ENCODE data around the gene RASGRP3.
A peak's percentile ranks its signal among the peaks of the same experiment; 100 is the strongest.

RASGRP3 gene

DNA sequence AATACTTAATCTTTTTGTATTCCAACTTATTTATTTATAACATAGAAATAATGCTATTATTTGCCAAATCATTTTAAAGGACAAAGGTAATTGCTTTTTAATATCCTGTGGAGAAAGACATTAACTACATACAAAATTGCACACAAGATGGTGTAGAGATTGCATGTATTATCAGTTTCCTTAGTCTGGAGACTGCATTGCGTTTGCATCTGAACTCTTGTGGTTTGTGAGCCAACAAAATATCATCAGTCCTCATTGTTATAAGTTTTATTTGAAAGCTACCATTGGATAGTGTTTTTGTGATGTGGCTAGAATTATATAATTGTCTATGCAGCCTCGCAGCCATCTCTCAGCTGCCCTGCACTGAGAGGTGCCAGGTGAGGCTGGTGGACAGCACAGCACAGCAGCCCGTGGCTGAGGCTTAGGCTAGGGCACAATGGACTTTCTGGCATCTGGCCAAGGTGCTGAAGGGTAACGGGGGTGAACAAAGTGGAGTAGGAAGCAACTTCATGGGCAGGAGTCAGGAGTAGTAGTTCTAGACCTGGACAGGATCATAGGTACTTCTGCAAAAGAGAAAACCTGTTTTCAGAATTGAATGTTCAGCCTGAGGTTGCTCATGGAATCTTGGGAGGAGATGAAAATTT is 15.1 kb downstream of the RASGRP3 start:
- no peaks in the 10 kb centered on the region for H3K4me1 ChIP-seq
- in situ Hi-C loops (cut with MboI; ENCODE audit: low sequenced_read_pairs): no loop called here
- H3K27me3 ChIP-seq (ENCODE audit: low read depth): no peaks in the 10 kb centered on the region
- no peaks in the 10 kb centered on the region for H3K36me3 ChIP-seq (replicated peaks)
- DNase-seq (ENCODE audit: low spot score in 2 of 2): peak in 1 of 2 experiments; percentile 15
- H3K9me3 ChIP-seq: no peaks in the 10 kb centered on the region
- H3K4me3 ChIP-seq: no peak overlapping the region

DNA sequence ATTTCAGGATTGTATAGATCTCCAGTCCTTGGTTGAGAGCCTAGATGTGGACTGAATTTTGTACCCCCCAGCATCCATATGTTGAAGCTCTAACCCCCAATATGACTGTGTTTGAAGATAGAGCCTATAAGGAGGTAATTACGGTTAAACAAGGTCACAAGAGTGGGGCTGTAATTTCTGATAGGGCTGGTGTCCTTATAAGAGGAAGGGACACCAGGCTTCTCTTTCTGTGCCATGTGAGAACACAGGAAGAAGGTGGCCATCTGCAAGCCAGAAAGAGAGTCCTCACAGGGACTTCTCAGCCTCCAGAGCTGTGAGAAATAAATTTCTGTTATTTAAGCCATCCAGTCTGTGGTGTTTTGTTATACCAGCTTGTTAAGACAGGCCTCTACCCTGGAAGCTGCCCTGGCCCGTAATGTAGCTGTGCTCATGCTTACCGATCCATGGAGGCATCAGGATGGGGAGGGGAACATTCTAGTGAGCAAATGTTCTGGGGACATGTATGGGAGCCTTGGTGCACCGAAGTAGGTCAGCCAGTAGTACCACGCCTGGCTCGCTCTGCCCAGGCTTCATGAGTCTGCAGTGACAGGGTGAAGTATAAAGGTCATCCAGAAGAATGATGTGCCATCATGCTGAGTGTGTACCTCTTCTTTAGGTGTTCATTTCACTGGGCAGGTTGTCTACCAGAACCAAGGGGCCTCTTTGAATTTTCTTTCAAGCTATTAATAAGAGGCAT is 16.1 kb downstream of the RASGRP3 start:
- Histone ChIP-seq H3K4me1 (no peaks in the 10 kb centered on the region), H3K9me3 (no peaks in the 10 kb centered on the region), H3K27me3 (ENCODE audit: low read depth) (no peaks in the 10 kb centered on the region; the same call in 1 of the 2 replicates), H3K4me3 (no peak overlapping the region), H3K36me3 (replicated peaks) (no peaks in the 10 kb centered on the region)
- in situ Hi-C loops (cut with MboI; ENCODE audit: low sequenced_read_pairs): no loop called here
- no peak for DNase-seq (ENCODE audit: low spot score in 2 of 2)

DNA sequence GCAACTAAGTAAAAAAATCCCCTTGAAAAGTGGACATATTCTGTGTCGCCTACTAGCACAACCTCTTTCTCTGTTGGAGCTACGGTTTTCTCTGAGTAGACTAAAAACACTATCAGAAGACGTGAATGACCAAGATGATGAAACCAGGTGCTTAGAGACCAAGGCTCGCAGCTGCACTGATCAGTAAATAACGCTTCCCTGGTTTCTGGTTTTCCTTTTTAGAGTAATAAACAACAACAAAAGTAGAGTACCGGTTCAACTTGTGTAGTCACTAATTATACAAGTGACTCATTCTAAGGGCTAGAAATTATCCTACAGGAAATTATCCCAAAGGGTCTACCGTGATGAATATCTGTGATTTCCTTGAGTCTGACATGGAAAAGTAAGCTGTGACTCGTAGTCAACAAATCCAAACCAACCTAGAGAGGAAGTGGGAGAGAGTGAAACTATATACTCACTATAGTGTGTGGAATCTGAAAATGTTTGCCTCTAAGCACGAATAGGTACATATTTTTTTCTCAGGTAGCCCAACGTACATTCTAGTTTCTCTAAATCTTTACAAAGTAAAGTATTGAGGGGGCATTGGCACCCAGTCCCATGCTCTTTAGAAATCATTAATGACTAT is 17.8 kb downstream of the RASGRP3 start:
- Histone ChIP-seq H3K4me3 (no peak overlapping the region), H3K9me3 (no peaks in the 10 kb centered on the region), H3K36me3 (replicated peaks) (no peaks in the 10 kb centered on the region), H3K4me1 (no peaks in the 10 kb centered on the region), H3K27me3 (ENCODE audit: low read depth) (no peaks in the 10 kb centered on the region; the same call in 1 of the 2 replicates)
- in situ Hi-C loops (cut with MboI; ENCODE audit: low sequenced_read_pairs): no loop called here
- DNase-seq (ENCODE audit: low spot score in 2 of 2): no peak

DNA sequence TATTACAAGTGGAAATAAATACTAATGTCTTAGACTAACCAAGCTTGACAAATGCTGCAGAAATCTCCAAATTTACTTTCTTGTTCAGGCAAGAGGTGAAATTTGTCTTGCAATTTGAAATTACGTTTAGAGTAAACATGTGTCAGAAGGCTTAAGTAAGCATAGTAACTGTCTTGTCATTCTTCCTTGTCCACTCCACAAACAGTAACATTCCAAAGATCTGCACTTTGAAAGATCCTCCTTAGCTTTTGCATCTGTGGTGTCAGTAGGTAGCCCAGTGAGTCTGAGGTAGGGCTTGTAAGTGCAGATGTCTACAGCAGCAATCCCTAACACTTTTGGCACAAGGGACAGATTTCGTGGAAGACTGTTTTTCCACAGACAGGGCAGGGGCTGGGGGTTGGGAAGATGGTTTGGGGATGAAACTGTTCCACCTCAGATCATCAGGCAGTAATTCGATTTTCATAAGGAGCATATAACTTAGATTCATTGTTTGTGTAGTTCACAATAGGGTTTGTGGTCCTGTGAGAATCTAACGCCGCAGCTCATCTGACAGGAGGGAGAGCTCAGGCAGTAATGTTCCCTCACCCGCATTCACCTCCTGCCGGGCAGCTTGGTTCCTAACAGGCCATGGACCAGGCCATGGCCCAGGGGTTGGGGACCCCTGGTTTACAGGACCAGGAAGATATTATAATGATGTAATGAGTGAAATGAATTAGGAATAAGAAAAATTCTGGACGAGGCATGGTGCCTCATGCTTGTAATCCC is 18.6 kb downstream of the RASGRP3 start:
- no peaks in the 10 kb centered on the region; the same call in 1 of the 2 replicates for H3K27me3 ChIP-seq (ENCODE audit: low read depth)
- DNase-seq (ENCODE audit: low spot score in 2 of 2): no peak
- no peaks in the 10 kb centered on the region for H3K9me3 ChIP-seq
- H3K4me1 ChIP-seq: no peaks in the 10 kb centered on the region
- H3K4me3 ChIP-seq: no peak overlapping the region
- H3K36me3 ChIP-seq (replicated peaks): no peaks in the 10 kb centered on the region
- in situ Hi-C loops (cut with MboI; ENCODE audit: low sequenced_read_pairs): no loop called here

DNA sequence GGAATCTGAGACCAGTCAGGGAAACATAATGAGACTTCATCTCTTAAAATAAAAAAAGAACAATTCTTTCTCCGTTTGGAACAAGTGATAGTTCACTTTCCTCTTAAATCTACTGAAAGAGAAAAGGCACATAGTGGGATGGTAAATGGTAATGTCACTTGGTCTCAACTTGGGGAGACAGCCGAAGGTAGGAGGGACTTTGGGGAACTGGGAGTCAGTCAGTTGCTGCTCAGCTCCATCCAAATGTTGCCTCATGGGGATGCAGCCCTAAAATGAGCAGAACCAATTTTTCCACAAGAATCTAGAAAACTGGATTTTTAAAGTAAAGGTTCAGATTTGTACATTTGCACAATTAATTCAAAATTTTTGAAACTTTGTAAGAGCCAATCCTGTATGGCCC is 19.2 kb downstream of the RASGRP3 start:
- Histone ChIP-seq H3K9me3 (no peaks in the 10 kb centered on the region), H3K27me3 (ENCODE audit: low read depth) (no peaks in the 10 kb centered on the region; the same call in 1 of the 2 replicates), H3K4me3 (no peak overlapping the region), H3K36me3 (replicated peaks) (no peaks in the 10 kb centered on the region), H3K4me1 (no peaks in the 10 kb centered on the region)
- no peak for DNase-seq (ENCODE audit: low spot score in 2 of 2)
- in situ Hi-C loops (cut with MboI; ENCODE audit: low sequenced_read_pairs): no loop called here

DNA sequence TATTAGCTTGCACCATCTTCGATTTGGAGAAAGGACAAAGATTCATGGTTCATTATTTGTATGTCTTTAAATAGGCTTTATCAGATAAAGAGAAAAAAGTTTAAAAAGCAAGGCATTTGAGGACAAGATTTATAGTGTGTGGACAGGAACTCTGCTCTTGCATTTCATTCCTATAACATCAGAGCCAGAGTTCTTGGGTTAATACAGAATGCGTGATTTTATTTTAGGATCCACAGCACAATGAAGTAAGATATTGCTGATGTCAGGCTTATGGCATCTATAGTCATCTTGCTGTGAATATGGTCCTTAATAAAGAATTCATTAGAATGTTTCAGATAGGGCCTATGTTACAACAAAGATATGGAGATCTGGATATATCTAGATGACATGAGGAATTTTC is 19.7 kb downstream of the RASGRP3 start:
- H3K27me3 ChIP-seq (ENCODE audit: low read depth): no peaks in the 10 kb centered on the region; the same call in 1 of the 2 replicates
- H3K9me3 ChIP-seq: no peaks in the 10 kb centered on the region
- no peak overlapping the region for H3K4me3 ChIP-seq
- in situ Hi-C loops (cut with MboI; ENCODE audit: low sequenced_read_pairs): no loop called here
- H3K4me1 ChIP-seq: no peaks in the 10 kb centered on the region
- DNase-seq (ENCODE audit: low spot score in 2 of 2): no peak
- no peaks in the 10 kb centered on the region for H3K36me3 ChIP-seq (replicated peaks)

DNA sequence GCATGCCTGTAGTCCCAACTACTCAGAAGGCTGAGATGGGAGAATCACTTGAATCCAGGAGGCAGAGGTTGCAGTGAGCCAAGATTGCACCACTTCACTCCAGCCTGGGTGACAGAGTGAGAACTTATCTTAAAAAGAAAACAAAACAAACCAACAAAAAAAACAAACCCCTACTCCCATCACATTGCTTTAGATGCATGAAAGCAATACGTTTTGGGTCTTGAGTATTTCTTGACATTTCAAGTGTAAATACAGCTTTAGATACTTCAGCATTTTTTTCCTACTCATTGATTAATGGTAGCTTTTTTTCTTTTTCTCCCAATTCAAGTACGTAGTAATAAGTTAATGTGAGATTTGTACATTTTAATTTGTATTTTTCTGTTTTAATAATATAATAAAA is 20.3 kb downstream of the RASGRP3 start:
- Histone ChIP-seq H3K36me3 (replicated peaks) (no peaks in the 10 kb centered on the region), H3K27me3 (ENCODE audit: low read depth) (no peaks in the 10 kb centered on the region; the same call in 1 of the 2 replicates), H3K4me3 (no peak overlapping the region), H3K9me3 (no peaks in the 10 kb centered on the region), H3K4me1 (no peaks in the 10 kb centered on the region)
- DNase-seq (ENCODE audit: low spot score in 2 of 2): no peak
- in situ Hi-C loops (cut with MboI; ENCODE audit: low sequenced_read_pairs): no loop called here

DNA sequence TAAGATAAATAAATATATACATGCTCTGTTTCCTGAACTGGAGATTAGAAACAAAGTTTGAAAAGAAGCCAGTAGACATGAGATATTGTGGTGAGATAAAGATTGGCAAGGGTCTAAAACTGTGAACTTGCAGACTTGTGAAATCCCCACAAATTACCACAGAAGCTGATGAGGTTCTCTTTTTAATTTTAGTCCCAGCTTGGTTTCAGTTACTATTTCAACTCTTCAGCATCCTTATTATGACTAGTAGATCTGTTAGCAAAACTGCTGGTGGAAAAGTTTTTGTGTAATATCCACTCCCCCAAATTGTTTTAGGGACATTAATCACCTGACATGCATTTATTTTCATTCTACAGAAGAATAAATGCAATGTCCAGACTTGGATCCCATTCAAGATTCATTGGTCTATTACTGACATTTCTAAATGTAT is 20.8 kb downstream of the RASGRP3 start:
- Histone ChIP-seq H3K4me3 (no peak overlapping the region), H3K36me3 (replicated peaks) (no peaks in the 10 kb centered on the region), H3K27me3 (ENCODE audit: low read depth) (no peaks in the 10 kb centered on the region; the same call in 1 of the 2 replicates), H3K9me3 (no peaks in the 10 kb centered on the region), H3K4me1 (no peaks in the 10 kb centered on the region)
- DNase-seq (ENCODE audit: low spot score in 2 of 2): no peak
- in situ Hi-C loops (cut with MboI; ENCODE audit: low sequenced_read_pairs): no loop called here

DNA sequence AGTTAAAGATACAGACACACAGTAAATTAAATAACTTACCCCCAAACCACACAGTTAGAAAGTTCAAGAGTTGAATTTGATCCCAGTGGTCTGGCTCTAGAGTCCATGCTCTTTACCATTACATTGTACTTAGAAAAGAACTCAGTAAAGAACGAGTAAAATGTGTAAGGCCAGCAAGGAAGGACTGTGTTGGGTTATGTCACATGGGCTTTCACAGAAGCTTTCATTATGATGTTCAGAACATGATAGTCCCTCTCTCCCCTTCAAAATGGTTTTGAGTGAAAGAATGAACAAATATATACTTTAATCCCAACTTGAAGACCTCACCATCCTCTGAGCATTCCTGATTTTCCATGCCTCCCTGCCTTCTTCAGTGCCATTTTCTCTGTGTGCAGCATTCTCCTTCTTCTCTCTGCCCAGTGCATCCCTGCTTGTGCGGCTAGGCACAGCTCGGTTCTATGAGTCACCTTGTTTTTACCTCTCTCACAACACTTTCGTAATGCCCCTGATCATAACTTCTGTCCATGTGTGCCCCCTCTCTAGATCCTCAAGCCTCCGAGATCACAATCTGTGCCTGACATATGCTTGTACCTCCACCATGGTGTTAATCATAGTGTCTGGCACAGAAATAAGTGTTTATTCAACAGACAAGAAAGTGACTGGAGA is 22.0 kb downstream of the RASGRP3 start:
- no peak for DNase-seq (ENCODE audit: low spot score in 2 of 2)
- Histone ChIP-seq H3K9me3 (no peaks in the 10 kb centered on the region), H3K36me3 (replicated peaks) (no peaks in the 10 kb centered on the region), H3K4me3 (no peak overlapping the region), H3K4me1 (no peaks in the 10 kb centered on the region), H3K27me3 (ENCODE audit: low read depth) (no peaks in the 10 kb centered on the region; the same call in 1 of the 2 replicates)
- in situ Hi-C loops (cut with MboI; ENCODE audit: low sequenced_read_pairs): no loop called here

DNA sequence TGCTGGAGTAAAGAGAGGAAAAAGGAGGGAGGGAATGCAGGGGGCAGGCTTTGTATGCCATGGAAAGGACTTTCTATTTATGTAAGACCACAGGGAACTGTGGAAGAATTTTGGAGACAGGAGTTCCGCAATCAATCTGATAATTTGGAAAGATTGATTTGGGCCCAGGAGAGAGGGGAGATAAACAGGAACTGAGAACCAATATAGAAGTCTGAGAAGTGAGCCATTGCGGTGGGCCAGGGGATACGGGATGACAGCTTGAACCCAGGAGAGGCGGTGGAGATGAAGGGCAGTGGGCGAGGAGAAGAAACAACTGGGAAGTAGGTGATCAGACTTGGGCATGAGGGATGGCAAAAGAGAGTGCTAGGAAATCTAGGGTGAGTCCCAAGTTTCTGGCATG is 23.7 kb downstream of the RASGRP3 start:
- Histone ChIP-seq H3K27me3 (ENCODE audit: low read depth) (no peaks in the 10 kb centered on the region; the same call in 1 of the 2 replicates), H3K4me1 (no peaks in the 10 kb centered on the region), H3K4me3 (no peak overlapping the region), H3K9me3 (no peaks in the 10 kb centered on the region), H3K36me3 (replicated peaks) (no peaks in the 10 kb centered on the region)
- DNase-seq (ENCODE audit: low spot score in 2 of 2): no peak
- in situ Hi-C loops (cut with MboI; ENCODE audit: low sequenced_read_pairs): no loop called here

DNA sequence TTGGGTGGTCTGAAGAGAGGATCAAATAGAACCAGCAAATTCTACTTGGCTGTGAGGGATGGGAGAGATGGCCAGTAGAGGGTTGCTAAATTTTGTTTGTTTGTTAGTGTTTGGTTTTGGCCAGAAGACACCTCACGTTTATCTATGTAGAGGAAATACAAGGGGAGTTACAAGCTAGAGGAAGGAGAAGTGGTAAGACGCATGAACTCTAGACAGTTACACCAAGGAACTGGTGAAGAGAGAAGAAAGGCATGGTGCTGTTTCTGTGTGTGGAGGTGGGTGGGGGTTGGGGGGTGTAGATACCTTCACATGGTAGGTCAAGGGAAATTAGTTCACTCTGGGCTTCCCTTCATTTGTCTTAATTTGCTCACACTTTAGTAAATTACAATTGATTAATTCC is 25.6 kb downstream of the RASGRP3 start:
- in situ Hi-C loops (cut with MboI; ENCODE audit: low sequenced_read_pairs): no loop called here
- Histone ChIP-seq H3K36me3 (replicated peaks) (no peaks in the 10 kb centered on the region), H3K9me3 (no peaks in the 10 kb centered on the region), H3K4me3 (no peak overlapping the region), H3K4me1 (no peaks in the 10 kb centered on the region), H3K27me3 (ENCODE audit: low read depth) (no peaks in the 10 kb centered on the region; the same call in 1 of the 2 replicates)
- no peak for DNase-seq (ENCODE audit: low spot score in 2 of 2)

DNA sequence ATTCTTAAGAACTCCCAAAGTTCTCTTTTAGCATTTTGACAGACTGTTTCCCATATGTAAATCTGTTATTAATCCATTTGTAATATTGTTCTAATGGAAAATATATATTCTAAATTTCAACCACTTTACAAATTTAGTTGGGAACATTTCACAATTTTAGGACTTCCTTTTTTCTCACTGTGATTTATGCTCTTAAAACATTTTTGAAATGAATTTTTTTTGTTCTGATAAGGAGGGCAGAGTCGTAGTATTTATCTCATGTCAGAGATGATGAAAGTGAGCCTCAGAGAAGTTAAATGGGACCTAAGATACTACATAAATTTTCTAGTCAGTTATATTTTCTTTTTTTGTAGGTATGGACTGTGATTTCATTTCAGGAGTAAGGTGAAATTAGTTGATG is 26.6 kb downstream of the RASGRP3 start:
- H3K9me3 ChIP-seq: no peaks in the 10 kb centered on the region
- no peaks in the 10 kb centered on the region for H3K4me1 ChIP-seq
- no peaks in the 10 kb centered on the region for H3K27me3 ChIP-seq (ENCODE audit: low read depth)
- in situ Hi-C loops (cut with MboI; ENCODE audit: low sequenced_read_pairs): no loop called here
- no peak overlapping the region for H3K4me3 ChIP-seq
- DNase-seq (ENCODE audit: low spot score in 2 of 2): no peak
- no peaks in the 10 kb centered on the region for H3K36me3 ChIP-seq (replicated peaks)

DNA sequence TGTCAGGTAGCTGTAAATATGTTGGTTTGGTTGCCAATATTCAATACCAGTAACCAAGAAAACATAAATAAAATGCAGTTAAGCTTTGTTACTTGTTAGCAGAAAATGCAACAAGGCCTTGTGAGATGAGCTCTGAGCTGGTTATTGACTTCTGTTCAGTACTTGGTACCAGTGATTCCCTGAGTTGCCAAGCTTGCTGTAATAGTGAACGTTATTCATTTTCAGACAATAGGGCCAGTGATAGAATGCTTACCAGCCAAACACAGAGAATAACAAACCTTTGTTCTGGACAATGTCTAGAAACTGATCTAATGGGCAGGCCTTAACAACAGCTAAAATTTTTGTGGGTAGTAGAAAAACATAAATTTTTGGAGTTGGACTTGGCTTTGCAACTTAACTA is 29.5 kb downstream of the RASGRP3 start:
- Histone ChIP-seq H3K27me3 (ENCODE audit: low read depth) (no peaks in the 10 kb centered on the region), H3K4me1 (peaks cover 3% of the 10 kb centered on the region; the same call in 1 of the 2 replicates), H3K4me3 (no peak overlapping the region), H3K36me3 (replicated peaks) (no peaks in the 10 kb centered on the region), H3K9me3 (no peaks in the 10 kb centered on the region)
- in situ Hi-C loops (cut with MboI; ENCODE audit: low sequenced_read_pairs): no loop called here
- DNase-seq (ENCODE audit: low spot score in 2 of 2): no peak

Measured in HAP-1 (cell line).